ENCODE measurements around the gene WDR90. TPM values are rescaled to one million over a fixed set of nuclear protein-coding genes. Genes with fewer than 3 reads are reported as not detected.

The WDR90 gene
- total and polyA plus RNA-seq, 2 of the 13 experiments (the other 11 are each of a cell fraction or from before 2014, with no cell fraction given) = 14.9 to 28.9 TPM

DNA sequence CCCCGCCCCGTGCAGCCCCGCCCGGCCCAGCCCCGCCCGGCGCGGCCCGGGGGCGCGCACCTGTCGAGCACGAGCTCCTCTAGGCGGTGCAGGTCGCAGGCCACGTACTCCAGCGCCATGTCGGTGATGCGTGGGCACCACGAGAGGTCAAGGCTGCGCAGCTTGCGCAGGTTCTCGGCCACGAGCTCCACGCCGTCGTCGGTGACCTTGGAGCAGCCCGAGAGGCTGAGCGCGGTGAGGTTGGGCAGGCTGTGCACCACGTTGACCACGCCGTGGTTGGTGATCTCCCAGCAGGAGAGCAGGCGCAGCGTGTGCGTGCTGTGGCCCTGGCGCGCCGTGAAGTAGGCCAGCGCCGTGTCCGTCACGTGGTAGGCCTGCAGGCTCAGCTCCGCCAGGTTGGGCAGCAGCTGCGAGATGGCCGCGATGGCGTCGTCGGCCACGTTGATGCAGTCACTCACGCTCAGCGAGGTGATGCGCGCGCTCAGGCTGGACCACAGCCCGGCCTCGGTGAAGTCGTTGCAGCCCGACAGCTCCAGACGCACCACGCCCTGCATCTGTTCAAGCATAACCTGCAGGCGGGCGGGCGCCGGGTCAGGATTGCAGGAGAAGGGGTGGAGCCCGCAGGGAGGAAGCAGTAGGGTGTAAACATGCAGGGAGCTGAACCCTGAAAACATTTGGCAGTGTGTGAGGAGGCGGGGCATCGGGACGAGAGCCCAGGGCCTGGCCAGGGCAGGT, 46.4 kb downstream of the WDR90 start (continued):
- TF ChIP-seq, protein P1, sequence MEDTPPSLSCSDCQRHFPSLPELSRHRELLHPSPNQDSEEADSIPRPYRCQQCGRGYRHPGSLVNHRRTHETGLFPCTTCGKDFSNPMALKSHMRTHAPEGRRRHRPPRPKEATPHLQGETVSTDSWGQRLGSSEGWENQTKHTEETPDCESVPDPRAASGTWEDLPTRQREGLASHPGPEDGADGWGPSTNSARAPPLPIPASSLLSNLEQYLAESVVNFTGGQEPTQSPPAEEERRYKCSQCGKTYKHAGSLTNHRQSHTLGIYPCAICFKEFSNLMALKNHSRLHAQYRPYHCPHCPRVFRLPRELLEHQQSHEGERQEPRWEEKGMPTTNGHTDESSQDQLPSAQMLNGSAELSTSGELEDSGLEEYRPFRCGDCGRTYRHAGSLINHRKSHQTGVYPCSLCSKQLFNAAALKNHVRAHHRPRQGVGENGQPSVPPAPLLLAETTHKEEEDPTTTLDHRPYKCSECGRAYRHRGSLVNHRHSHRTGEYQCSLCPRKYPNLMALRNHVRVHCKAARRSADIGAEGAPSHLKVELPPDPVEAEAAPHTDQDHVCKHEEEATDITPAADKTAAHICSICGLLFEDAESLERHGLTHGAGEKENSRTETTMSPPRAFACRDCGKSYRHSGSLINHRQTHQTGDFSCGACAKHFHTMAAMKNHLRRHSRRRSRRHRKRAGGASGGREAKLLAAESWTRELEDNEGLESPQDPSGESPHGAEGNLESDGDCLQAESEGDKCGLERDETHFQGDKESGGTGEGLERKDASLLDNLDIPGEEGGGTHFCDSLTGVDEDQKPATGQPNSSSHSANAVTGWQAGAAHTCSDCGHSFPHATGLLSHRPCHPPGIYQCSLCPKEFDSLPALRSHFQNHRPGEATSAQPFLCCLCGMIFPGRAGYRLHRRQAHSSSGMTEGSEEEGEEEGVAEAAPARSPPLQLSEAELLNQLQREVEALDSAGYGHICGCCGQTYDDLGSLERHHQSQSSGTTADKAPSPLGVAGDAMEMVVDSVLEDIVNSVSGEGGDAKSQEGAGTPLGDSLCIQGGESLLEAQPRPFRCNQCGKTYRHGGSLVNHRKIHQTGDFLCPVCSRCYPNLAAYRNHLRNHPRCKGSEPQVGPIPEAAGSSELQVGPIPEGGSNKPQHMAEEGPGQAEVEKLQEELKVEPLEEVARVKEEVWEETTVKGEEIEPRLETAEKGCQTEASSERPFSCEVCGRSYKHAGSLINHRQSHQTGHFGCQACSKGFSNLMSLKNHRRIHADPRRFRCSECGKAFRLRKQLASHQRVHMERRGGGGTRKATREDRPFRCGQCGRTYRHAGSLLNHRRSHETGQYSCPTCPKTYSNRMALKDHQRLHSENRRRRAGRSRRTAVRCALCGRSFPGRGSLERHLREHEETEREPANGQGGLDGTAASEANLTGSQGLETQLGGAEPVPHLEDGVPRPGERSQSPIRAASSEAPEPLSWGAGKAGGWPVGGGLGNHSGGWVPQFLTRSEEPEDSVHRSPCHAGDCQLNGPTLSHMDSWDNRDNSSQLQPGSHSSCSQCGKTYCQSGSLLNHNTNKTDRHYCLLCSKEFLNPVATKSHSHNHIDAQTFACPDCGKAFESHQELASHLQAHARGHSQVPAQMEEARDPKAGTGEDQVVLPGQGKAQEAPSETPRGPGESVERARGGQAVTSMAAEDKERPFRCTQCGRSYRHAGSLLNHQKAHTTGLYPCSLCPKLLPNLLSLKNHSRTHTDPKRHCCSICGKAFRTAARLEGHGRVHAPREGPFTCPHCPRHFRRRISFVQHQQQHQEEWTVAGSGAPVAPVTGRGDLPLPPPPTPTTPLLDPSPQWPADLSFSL (CRISPR knock-in tag; IDR thresholded peaks at IDR 0.05) = 0 out of 2 replicates have a peak, but pooled peaks have one; percentile 21
- TF ChIP-seq SOX5 (CRISPR knock-in tag; IDR thresholded peaks at IDR 0.05; ENCODE audit: borderline replicate concordance) (peak; percentile 24; the same call in 1 of the 2 replicates), ATF7-NPFF (CRISPR knock-in tag; IDR thresholded peaks at IDR 0.05; ENCODE audit: low read depth) (peak; percentile 74; the same call in 1 of the 2 replicates), ZBTB3 (CRISPR knock-in tag; IDR thresholded peaks at IDR 0.05; ENCODE audit: borderline replicate concordance, low read depth) (no peak), ESRRA (CRISPR knock-in tag; IDR thresholded peaks at IDR 0.05; ENCODE audit: low read depth) (no peak), ZNF329 (CRISPR knock-in tag; IDR thresholded peaks at IDR 0.05; ENCODE audit: low read depth) (no peak), ZFP82 (CRISPR knock-in tag; IDR thresholded peaks at IDR 0.05; ENCODE audit: borderline replicate concordance) (no peak), RBAK (CRISPR knock-in tag; IDR thresholded peaks at IDR 0.05) (no peak), FOXC1 (CRISPR knock-in tag; IDR thresholded peaks at IDR 0.05; ENCODE audit: borderline replicate concordance) (peak; percentile 82; the same call in 1 of the 2 replicates), ZFP36L2 (CRISPR knock-in tag; IDR thresholded peaks at IDR 0.05) (no peak), HCFC1 (IDR thresholded peaks at IDR 0.05; ENCODE audit: low read depth, low read length) (no peak), ZNF101 (CRISPR knock-in tag; IDR thresholded peaks at IDR 0.05; ENCODE audit: borderline replicate concordance, low read depth) (no peak), TAF1 (CRISPR knock-in tag; IDR thresholded peaks at IDR 0.05) (no peak; the same call in 1 of the 2 replicates), ZNF24 (IDR thresholded peaks at IDR 0.05) (no peak), ETV5 (CRISPR knock-in tag; IDR thresholded peaks at IDR 0.05; ENCODE audit: borderline replicate concordance) (no peak), KDM1A (CRISPR knock-in tag; IDR thresholded peaks at IDR 0.05) (no peak), ZEB1 (IDR thresholded peaks at IDR 0.05; ENCODE audit: insufficient replicate concordance, low read depth) (no peak), ZNF558 (CRISPR knock-in tag; IDR thresholded peaks at IDR 0.05; ENCODE audit: borderline replicate concordance) (peak; percentile 66; the same call in 1 of the 2 replicates)
- TF ChIP-seq, protein P2, sequence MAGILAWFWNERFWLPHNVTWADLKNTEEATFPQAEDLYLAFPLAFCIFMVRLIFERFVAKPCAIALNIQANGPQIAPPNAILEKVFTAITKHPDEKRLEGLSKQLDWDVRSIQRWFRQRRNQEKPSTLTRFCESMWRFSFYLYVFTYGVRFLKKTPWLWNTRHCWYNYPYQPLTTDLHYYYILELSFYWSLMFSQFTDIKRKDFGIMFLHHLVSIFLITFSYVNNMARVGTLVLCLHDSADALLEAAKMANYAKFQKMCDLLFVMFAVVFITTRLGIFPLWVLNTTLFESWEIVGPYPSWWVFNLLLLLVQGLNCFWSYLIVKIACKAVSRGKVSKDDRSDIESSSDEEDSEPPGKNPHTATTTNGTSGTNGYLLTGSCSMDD (CRISPR knock-in tag; IDR thresholded peaks at IDR 0.05) = peak; percentile 60; the same call in 1 of the 2 replicates
- TF ChIP-seq, protein P3, sequence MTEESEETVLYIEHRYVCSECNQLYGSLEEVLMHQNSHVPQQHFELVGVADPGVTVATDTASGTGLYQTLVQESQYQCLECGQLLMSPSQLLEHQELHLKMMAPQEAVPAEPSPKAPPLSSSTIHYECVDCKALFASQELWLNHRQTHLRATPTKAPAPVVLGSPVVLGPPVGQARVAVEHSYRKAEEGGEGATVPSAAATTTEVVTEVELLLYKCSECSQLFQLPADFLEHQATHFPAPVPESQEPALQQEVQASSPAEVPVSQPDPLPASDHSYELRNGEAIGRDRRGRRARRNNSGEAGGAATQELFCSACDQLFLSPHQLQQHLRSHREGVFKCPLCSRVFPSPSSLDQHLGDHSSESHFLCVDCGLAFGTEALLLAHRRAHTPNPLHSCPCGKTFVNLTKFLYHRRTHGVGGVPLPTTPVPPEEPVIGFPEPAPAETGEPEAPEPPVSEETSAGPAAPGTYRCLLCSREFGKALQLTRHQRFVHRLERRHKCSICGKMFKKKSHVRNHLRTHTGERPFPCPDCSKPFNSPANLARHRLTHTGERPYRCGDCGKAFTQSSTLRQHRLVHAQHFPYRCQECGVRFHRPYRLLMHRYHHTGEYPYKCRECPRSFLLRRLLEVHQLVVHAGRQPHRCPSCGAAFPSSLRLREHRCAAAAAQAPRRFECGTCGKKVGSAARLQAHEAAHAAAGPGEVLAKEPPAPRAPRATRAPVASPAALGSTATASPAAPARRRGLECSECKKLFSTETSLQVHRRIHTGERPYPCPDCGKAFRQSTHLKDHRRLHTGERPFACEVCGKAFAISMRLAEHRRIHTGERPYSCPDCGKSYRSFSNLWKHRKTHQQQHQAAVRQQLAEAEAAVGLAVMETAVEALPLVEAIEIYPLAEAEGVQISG (CRISPR knock-in tag; IDR thresholded peaks at IDR 0.05) = peak; percentile 62; the same call in 1 of the 2 replicates
